ENCODE data around the gene CENPU.

GRCh38 chr4:184697956-184698355, 35.9 kb downstream of the CENPU start:
- TF ChIP-seq EGR1 (IDR thresholded peaks at IDR 0.05; ENCODE audit: borderline replicate concordance in 1 of 2, low read depth in 2 of 2, low read length in 2 of 2) (no peak), CREM (IDR thresholded peaks at IDR 0.05; ENCODE audit: low read depth) (no peak), POLR2AphosphoS5 (IDR thresholded peaks at IDR 0.05; ENCODE audit: low read length) (no peak), BCL3 (IDR thresholded peaks at IDR 0.05; ENCODE audit: borderline replicate concordance, insufficient read depth, low read depth, low read length, poor library complexity, severe bottlenecking) (no peak), SMC3 (IDR thresholded peaks at IDR 0.05; ENCODE audit: borderline replicate concordance, low read length) (no peak), CTCF (IDR thresholded peaks at IDR 0.05 in 2 of 3, conservative IDR thresholded peaks at IDR 0.05 in 1 of 3; ENCODE audit: control insufficient read depth in 2 of 3, extremely low read depth in 1 of 3, insufficient read depth in 1 of 3, low read depth in 3 of 3, low read length in 3 of 3) (no peak), GABPA (IDR thresholded peaks at IDR 0.05; ENCODE audit: low read depth) (no peak), JUND (IDR thresholded peaks at IDR 0.05; ENCODE audit: low read depth, low read length) (no peak), HDGF (IDR thresholded peaks at IDR 0.05) (no peak), ZNF687 (IDR thresholded peaks at IDR 0.05) (no peak)
